GM21423 (cell line): ENCODE measurements around the gene CELF3.
A peak's percentile ranks its signal among the peaks of the same experiment; 100 is the strongest.

Experiments
- ATAC-seq: cut with Tn5 transposase; IDR thresholded peaks from one replicate; pipeline ENCODE4 v1.9.1; 2021; ENCODE audit warnings: mild to moderate bottlenecking, moderate library complexity; ENCODE audit not compliant: unreplicated experiment

Gene CELF3

DNA sequence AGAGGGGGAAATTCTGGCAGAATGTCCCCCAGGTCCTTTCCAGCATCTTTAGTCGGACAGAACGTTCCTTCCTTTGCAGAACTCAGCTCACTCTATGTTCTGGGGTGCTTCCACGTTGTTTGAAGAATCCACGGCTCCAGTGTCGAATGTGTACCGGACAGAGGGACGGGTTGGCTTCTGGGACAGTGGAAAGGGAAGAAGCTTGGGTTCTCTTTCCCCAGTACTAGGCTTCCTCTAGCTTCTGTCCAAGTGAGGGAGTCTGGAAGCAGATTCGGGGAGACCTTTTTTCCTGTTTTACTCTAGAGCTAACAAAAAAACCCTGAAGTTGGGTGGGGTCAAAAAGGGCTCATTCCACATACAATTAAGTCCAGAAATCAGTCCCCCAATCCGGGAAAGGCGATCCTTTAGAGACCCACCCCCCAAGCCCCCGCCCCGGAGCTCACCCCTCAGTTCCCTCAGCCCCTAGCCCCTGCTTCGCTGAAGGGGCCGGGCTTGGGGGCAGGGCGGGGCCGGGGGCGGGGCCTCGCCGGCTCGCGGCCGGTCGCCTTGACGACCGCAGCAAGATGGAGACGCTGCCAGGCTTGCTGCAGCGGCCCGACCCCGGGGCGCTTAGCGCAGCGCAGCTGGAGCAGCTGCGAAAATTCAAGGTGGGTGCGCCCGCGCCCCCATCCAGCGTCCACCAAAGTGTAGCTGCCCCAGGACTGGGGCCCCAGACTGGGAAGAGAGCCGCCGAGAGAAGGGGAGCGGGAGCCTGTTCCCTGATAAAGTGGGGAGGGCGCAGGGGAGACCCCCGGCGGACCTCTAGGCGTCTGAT, 4.6 kb upstream of the CELF3 start, which contains the start of gene RIIAD1:
Gene RIIAD1 (plus strand): TSS at position 549 of the 814 bp plus-strand sequence. CDS start 15 bp downstream, at position 564.
- peak; percentile 53 for ATAC-seq

DNA sequence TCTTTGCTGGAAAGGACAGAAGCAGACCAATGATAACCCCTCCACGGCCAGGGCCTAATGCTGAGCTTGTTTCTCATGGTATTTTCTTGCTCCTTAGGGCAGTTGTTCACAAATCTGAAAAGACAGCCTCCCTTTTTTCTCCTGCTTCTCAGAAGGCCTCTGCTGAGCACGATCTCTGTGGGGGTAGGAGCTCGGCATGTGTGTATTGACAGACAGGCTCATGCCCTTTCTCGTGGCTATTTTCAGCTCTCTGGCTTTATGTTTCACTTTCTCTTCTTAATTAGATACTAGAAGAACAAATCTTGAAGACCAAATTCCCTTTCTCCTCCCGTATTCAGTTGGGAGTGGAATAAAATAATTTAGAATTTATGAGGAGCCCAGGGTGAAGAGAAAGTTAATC, 4.0 kb upstream of the CELF3 start:
- peak; percentile 46 for ATAC-seq

DNA sequence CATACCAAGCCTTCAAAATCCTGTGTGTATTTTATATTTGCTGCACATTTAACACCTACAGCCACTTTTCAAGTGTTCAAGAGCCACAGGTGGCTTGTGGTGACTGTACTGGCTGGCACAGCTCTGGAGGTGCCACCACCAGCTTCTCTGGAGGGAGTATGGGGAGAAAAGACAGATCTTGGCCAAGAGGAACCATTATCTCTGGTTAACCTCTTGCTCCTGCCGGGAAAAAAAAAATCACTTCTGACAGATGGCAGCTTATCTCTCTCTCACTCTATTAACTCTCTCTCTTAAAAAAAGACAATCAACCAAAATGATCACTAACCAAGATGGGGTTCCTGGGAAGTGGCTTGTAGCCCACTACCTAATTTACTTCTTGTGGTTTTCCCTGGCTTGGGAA, 3.5 kb upstream of the CELF3 start:
- ATAC-seq, result no peak

- ATAC-seq, result no peak
Observed at GRCh38 chr1:151718666-151719065, 2.1 kb upstream of the CELF3 start.

- no peak for ATAC-seq
Observed at GRCh38 chr1:151718011-151718431, 1.4 kb upstream of the CELF3 start.

DNA sequence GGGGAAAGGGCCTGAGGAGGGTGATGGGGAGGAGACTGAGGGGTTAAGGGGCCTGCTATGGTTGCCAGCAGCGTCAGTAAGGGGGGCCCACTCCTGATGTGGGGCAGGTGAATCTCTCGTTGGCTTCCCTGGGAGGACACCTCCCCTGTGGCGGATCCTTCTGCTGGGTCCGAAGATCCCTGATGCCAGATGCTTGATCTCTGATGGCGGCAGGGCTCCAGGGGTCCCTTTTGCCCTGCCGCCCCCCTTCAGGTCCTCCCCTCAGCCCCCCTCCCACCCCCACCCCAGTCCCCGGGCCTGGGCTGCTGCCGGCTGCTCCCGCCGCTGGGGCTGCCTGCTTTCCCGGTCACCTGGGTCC, 219 bp downstream of the CELF3 start:
- no peak for ATAC-seq

GRCh38 chr1:151715726-151716404, 738 bp downstream of the CELF3 start:
- no peak for ATAC-seq

GRCh38 chr1:151714820-151715725, 1.5 kb downstream of the CELF3 start:
- ATAC-seq, result no peak

DNA sequence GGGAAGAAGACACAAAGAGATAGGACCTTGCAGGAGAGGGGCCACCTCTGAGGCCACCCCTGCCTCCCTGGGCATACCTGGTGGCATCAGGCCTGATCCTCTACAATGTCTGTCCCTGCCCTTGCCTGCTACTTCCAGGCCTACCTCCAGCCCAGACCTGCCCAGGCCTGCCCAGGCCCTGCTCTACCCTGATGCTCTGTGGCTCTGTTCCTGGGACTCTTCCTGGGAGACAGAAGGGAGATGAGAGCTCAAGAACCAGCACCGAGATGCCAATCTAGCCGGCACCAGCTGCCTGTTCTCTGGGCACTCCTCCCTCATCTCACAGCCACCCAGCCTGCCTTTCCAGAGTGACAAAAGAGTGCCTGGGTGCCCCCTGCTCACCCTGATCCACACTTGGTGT, 2.7 kb downstream of the CELF3 start:
- ATAC-seq, result no peak

GRCh38 chr1:151713044-151713443, 3.6 kb downstream of the CELF3 start:
- ATAC-seq, result no peak

- ATAC-seq, result no peak
Observed at GRCh38 chr1:151711951-151712350, 4.7 kb downstream of the CELF3 start.

DNA sequence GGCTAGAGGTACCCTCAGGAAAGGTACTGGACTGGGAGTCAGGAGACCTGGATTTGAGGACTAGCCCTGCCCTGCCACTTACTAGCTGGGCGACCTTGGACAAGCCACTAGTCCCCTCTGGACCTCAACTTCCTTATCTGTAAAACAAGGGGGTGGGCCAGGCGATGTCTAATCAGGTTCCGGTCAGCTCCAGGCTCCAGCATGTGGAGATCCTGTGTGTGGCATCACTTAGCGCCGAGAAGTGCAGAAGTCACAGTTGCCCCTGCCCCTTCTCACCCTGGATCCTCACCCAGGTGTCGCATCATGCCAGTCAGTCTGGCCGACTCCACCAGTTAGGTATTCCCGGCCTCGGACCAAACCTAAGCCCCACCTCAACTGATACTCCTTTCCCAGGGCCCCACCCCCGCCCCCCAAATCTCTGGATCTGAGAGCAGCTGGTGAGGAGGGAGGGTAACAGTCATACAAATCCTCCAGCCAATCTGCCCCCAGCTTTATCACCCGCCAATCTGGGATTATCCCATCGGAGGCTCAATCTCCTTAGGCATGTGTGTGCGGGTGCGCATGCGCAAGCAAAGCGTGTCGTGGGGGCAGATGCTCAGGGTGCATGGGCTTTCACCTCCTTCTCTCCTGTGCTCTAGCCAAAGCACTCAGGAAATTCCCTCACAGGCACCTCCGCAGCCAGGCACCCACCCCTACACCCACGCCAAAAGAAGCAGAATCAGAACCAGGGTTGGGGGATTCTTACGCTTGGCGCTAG, 5.4 kb downstream of the CELF3 start:
- ATAC-seq, result no peak

DNA sequence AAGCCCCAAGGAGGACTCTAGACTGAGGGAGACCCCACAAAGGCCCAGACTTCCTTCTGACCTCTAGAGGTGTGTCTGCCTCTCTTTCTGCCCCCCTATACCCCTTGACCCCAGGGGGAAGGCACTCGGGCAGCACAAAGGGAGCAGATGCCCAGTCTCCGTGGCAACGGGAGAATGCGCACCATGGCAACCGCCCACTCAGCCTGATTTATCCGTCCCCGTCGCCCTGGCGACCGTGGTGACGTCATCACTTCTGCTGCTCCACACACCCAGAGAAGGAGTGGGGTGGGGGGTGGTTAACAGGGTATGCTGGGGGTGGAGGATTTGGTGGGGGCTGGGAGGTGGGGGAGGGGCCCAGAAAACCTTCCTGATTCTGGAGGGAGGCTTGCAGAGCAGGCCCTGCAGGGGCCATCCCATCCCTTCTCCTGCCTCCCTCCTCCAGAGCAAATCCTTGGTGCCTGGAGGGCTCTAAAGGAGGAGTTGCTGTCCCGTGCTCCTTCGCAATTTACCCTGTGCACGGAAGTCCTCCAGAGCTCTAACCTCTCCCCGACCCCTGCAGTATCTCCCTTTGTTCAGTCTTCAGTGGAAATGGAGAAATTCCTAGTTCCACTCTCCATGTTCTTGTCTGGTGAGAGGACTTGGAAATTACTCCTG, 6.3 kb downstream of the CELF3 start:
- ATAC-seq, result no peak

DNA sequence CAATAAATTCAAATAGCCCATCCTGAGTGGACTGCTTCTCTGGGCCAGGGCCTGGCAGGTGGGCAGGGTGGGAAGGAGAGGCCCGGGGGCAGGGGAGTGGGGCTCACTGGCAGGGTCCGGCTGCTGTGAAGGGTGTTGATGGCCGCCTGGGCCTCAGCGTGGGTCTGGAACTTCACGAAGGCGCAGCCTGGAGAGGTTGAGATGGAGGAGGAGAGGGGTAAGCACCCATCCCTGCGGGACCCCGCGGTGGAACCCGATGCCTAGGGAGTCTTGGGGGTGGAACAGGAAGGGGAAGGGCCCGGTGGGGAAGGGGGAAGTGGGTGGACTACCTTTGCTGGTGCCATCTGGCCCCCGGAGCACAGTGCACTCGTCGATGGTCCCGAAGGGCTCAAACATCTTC, 7.7 kb downstream of the CELF3 start:
- no peak for ATAC-seq

GRCh38 chr1:151707541-151708065, 9.0 kb downstream of the CELF3 start:
- ATAC-seq, result no peak

GRCh38 chr1:151706464-151707415, 9.9 kb downstream of the CELF3 start:
- no peak for ATAC-seq

DNA sequence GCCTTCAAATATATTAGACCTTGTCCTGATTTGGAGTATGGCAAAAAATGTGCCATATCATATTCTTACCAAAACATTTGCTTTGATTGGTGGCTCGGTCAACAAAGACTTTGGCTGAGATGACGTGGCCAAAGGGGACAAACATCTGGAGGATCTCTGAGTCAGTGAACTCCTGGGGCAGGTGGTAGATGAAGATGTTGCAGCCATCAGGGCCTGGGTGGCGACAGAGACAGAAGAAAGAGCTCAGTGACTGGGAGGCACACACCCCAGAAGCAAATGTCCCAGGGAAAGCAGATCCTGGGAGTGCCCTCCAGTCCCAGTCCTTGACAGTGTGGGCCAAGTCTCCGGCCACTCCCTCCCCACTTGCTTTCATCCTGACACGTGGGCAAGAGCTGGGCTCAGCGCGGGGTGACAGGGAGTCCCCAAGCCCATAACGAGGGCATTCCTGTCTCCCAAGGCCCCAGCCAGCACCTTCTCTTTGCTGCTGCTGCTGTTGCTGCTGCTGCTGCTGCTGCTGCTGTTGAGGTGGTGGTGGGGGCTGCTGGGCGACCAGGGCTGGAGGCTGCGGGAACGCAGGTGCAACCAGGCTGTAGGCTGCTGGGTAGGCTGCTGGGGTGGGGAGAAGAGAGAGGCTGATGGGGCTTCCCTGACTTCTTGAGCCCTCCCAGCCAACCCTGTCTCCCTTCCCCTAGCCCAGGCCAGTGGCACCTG, 10.7 kb downstream of the CELF3 start:
- ATAC-seq, result no peak

GRCh38 chr1:151705146-151705545, 11.5 kb downstream of the CELF3 start:
- ATAC-seq, result no peak
